ENCODE measurements around the gene EAF1.

GRCh38 chr3:15479400-15480224 lies 52.2 kb downstream of the EAF1 start:
- TF ChIP-seq CTCF (conservative IDR thresholded peaks at IDR 0.05 in 1 of 2, IDR thresholded peaks at IDR 0.05 in 1 of 2; ENCODE audit: low read depth in 1 of 2, low read length in 2 of 2) (no peak), EZH2 (IDR thresholded peaks at IDR 0.05; ENCODE audit: low read length, missing control alignments) (no peak)
